ENCODE results near the gene KIF26B.

KIF26B gene

GRCh38 chr1:245609354-245610150 is 454.8 kb downstream of the KIF26B start:
- no peak for DNase-seq

GRCh38 chr1:245611251-245611650 is 456.5 kb downstream of the KIF26B start:
- DNase-seq = no peak

GRCh38 chr1:245614476-245614875 is 459.7 kb downstream of the KIF26B start:
- DNase-seq = no peak

- no peak for DNase-seq
Observed at GRCh38 chr1:245615001-245615400, 460.2 kb downstream of the KIF26B start.

- no peak for DNase-seq
Observed at GRCh38 chr1:245621589-245621988, 466.8 kb downstream of the KIF26B start.

GRCh38 chr1:245622332-245623014 is 467.7 kb downstream of the KIF26B start:
- DNase-seq = no peak

- DNase-seq = no peak
Observed at GRCh38 chr1:245641384-245641783, 486.6 kb downstream of the KIF26B start.

GRCh38 chr1:245645406-245645805 is 490.6 kb downstream of the KIF26B start:
- DNase-seq = no peak

GRCh38 chr1:245645894-245646293 is 491.1 kb downstream of the KIF26B start:
- DNase-seq = no peak

GRCh38 chr1:245648749-245649522 is 494.2 kb downstream of the KIF26B start:
- no peak for DNase-seq

- DNase-seq = no peak
Observed at GRCh38 chr1:245649666-245650065, 494.9 kb downstream of the KIF26B start.

- DNase-seq = no peak
Observed at GRCh38 chr1:245650441-245650960, 495.7 kb downstream of the KIF26B start.

- DNase-seq = no peak
Observed at GRCh38 chr1:245651093-245651492, 496.3 kb downstream of the KIF26B start.

GRCh38 chr1:245652116-245652515 is 497.3 kb downstream of the KIF26B start:
- DNase-seq = no peak

- DNase-seq = no peak
Observed at GRCh38 chr1:245652660-245653427, 498.1 kb downstream of the KIF26B start.

GRCh38 chr1:245654460-245655050 is 499.8 kb downstream of the KIF26B start:
- DNase-seq = no peak

- DNase-seq = no peak
Observed at GRCh38 chr1:245656189-245656717, 501.5 kb downstream of the KIF26B start.

GRCh38 chr1:245657371-245657770 is 502.6 kb downstream of the KIF26B start:
- DNase-seq = no peak

- no peak for DNase-seq
Observed at GRCh38 chr1:245663373-245663772, 508.6 kb downstream of the KIF26B start.

- no peak for DNase-seq
Observed at GRCh38 chr1:245663841-245664240, 509.1 kb downstream of the KIF26B start.

GRCh38 chr1:245666412-245666811 is 511.6 kb downstream of the KIF26B start:
- no peak for DNase-seq

GRCh38 chr1:245671349-245671748 is 516.6 kb downstream of the KIF26B start:
- no peak for DNase-seq

Data from stimulated activated CD8-positive, alpha-beta memory T cell treated with anti-CD3 and anti-CD28 coated beads, Interleukin-4, amount 100 ng/mL, for 48 hours (primary cell).